Measurements from ENCODE around the gene NOXA1.

DNA sequence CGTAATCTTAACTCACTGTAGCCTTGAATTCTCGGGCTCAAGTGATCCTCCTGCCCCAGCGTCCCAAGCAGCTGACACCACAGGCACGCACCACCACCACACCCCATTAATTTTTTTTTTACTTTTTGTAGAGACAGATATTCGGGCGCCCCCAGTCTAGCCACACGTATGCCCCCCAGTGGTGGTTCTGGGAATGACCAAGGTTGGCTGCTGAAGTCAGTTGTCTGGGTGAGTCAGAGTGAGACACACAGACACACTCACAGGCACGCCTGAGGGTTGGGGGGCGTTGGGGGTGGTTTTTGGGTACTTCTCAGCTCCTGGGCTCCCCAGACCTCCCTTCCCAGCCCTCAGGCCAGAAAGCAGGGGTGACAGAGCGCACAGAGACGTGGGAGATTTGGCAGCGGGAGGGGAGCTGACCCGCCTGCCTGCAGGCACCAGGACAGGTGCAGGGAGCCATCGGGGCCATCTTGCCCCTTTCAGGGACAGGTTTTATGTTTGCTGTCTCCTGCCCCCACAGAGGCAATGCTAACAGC is 22.1 kb downstream of the NOXA1 start:
- TF ChIP-seq YY1 (IDR thresholded peaks at IDR 0.05; ENCODE audit: insufficient read depth, insufficient read length) (no peak), ZNF274 (IDR thresholded peaks at IDR 0.05; ENCODE audit: low read depth, low read length) (no peak)

All from NT2/D1 (cell line).